Measurements from ENCODE around the gene DEF6. TPM values are rescaled to one million over a fixed set of nuclear protein-coding genes. Genes with fewer than 3 reads are reported as not detected.

The DEF6 gene
- total and polyA plus RNA-seq, 2 of the 8 experiments (the other 6 are each of a cell fraction or from before 2014, with no cell fraction given): 3.3 to 4.1 TPM

GRCh38 chr6:35262596-35262995 lies 35.0 kb upstream of the DEF6 start (continued):
- no peak for TF ChIP-seq USF2 (IDR thresholded peaks at IDR 0.05; ENCODE audit: low read length)
- no peak for TF ChIP-seq RFX5 (IDR thresholded peaks at IDR 0.05; ENCODE audit: borderline replicate concordance, low read depth, low read length)
- TF ChIP-seq TCF12 (IDR thresholded peaks at IDR 0.05; ENCODE audit: low read depth, low read length): no peak
- no peak for TF ChIP-seq SIN3A (conservative IDR thresholded peaks at IDR 0.05 in 1 of 2, IDR thresholded peaks at IDR 0.05 in 1 of 2; ENCODE audit: low read depth in 1 of 2, low read length in 2 of 2)
- TF ChIP-seq BRCA1 (IDR thresholded peaks at IDR 0.05; ENCODE audit: low read depth, low read length): no peak
- TF ChIP-seq SIRT6 (IDR thresholded peaks at IDR 0.05; ENCODE audit: low read length): no peak
